Measurements from ENCODE around the gene UBL3. TPM values are rescaled to one million over a fixed set of nuclear protein-coding genes. Genes with fewer than 3 reads are reported as not detected.

UBL3 gene
- total and polyA plus RNA-seq, 3 experiments from 2014 or later = 15.0 to 37.0 (median 15.2) TPM

GRCh38 chr13:29763436-29764180 is 86.8 kb downstream of the UBL3 start:
- no peaks in the 10 kb centered on the region for H3K4me1 ChIP-seq (ENCODE audit: insufficient read depth, low read length)
- H3K36me3 ChIP-seq (ENCODE audit: insufficient read depth, low read length) = no peaks in the 10 kb centered on the region
- ChIA-PET POLR2A (interaction anchor here (0.6 kb wide), 1 partner anchor 814 kb away, joined by 11 read pairs; no protein-coding TSS in a partner anchor), CTCF (interaction anchor here (0.8 to 1.8 kb wide), 5 partner anchors 349 to 369 kb away, joined by 3 to 8 read pairs (median 3); no protein-coding TSS in a partner anchor)
- no peaks in the 10 kb centered on the region for H3K9me3 ChIP-seq (ENCODE audit: low read length)
- H3K4me3 Mint-ChIP-seq = no peak overlapping the region
- H3K27ac ChIP-seq (ENCODE audit: low read depth, low read length) = no peak overlapping the region
- H3K27ac Mint-ChIP-seq = peak overlapping the region in 6 of 8 donors; percentile 6 to 81 (median 74)
- H3K27me3 ChIP-seq (ENCODE audit: insufficient read depth, low read length, poor library complexity, severe bottlenecking) = no peaks in the 10 kb centered on the region
- peaks cover 17 to 31% (median 27%) of the 10 kb centered on the region in 3 donors for H3K4me1 Mint-ChIP-seq
- no peaks in the 10 kb centered on the region for H3K9me3 Mint-ChIP-seq
- no peaks in the 10 kb centered on the region for H3K27me3 Mint-ChIP-seq
- peaks cover 8 to 33% (median 9%) of the 10 kb centered on the region in 3 donors for H3K36me3 Mint-ChIP-seq
- DNase-seq = peak in 1 of 5 donors; percentile 2
- no peak overlapping the region for H3K4me3 ChIP-seq (ENCODE audit: low read length)

- peaks cover 18 to 34% (median 30%) of the 10 kb centered on the region in 3 donors for H3K4me1 Mint-ChIP-seq
- H3K9me3 ChIP-seq (ENCODE audit: low read length) = no peaks in the 10 kb centered on the region
- H3K4me1 ChIP-seq (ENCODE audit: insufficient read depth, low read length) = no peaks in the 10 kb centered on the region
- H3K36me3 Mint-ChIP-seq = peaks cover 5 to 21% (median 8%) of the 10 kb centered on the region in 3 donors
- no peaks in the 10 kb centered on the region for H3K9me3 Mint-ChIP-seq
- CTCF ChIA-PET = interaction anchor here (1.8 kb wide), 2 partner anchors 9 to 353 kb away, joined by 8 to 9 read pairs; no protein-coding TSS in a partner anchor
- H3K36me3 ChIP-seq (ENCODE audit: insufficient read depth, low read length) = no peaks in the 10 kb centered on the region
- no peak overlapping the region for H3K4me3 ChIP-seq (ENCODE audit: low read length)
- no peaks in the 10 kb centered on the region for H3K27me3 ChIP-seq (ENCODE audit: insufficient read depth, low read length, poor library complexity, severe bottlenecking)
- no peaks in the 10 kb centered on the region for H3K27me3 Mint-ChIP-seq
- H3K27ac Mint-ChIP-seq = peak overlapping the region in 1 of 8 donors; percentile 33
- no peak overlapping the region for H3K4me3 Mint-ChIP-seq
- POLR2A ChIA-PET = no interaction called here
- no peak for DNase-seq
- no peak overlapping the region for H3K27ac ChIP-seq (ENCODE audit: low read depth, low read length)
Measured at GRCh38 chr13:29761815-29762214, 88.6 kb downstream of the UBL3 start.

- Mint-ChIP-seq H3K4me3 (no peak overlapping the region), H3K36me3 (peaks cover 4 to 15% (median 8%) of the 10 kb centered on the region in 3 donors), H3K9me3 (no peaks in the 10 kb centered on the region), H3K27ac (peak overlapping the region in 2 of 8 donors; percentile 26 to 31), H3K4me1 (peaks cover 18 to 34% (median 30%) of the 10 kb centered on the region in 3 donors), H3K27me3 (no peaks in the 10 kb centered on the region)
- Histone ChIP-seq H3K9me3 (ENCODE audit: low read length) (no peaks in the 10 kb centered on the region), H3K4me3 (ENCODE audit: low read length) (no peak overlapping the region), H3K27me3 (ENCODE audit: insufficient read depth, low read length, poor library complexity, severe bottlenecking) (no peaks in the 10 kb centered on the region), H3K4me1 (ENCODE audit: insufficient read depth, low read length) (no peaks in the 10 kb centered on the region), H3K27ac (ENCODE audit: low read depth, low read length) (no peak overlapping the region), H3K36me3 (ENCODE audit: insufficient read depth, low read length) (no peaks in the 10 kb centered on the region)
- ChIA-PET CTCF (interaction anchor here (1.8 to 2.2 kb wide), 2 partner anchors 10 to 354 kb away, joined by 6 to 9 read pairs; no protein-coding TSS in a partner anchor), POLR2A (no interaction called here)
- DNase-seq = no peak
Measured at GRCh38 chr13:29761160-29761559, 89.3 kb downstream of the UBL3 start.

GRCh38 chr13:29760544-29760943 is 89.9 kb downstream of the UBL3 start:
- POLR2A ChIA-PET = no interaction called here
- Histone ChIP-seq H3K36me3 (ENCODE audit: insufficient read depth, low read length) (no peaks in the 10 kb centered on the region), H3K4me3 (ENCODE audit: low read length) (no peak overlapping the region), H3K4me1 (ENCODE audit: insufficient read depth, low read length) (no peaks in the 10 kb centered on the region), H3K9me3 (ENCODE audit: low read length) (no peaks in the 10 kb centered on the region), H3K27me3 (ENCODE audit: insufficient read depth, low read length, poor library complexity, severe bottlenecking) (no peaks in the 10 kb centered on the region), H3K27ac (ENCODE audit: low read depth, low read length) (no peak overlapping the region)
- Mint-ChIP-seq H3K27me3 (no peaks in the 10 kb centered on the region), H3K36me3 (peaks cover 4 to 13% (median 8%) of the 10 kb centered on the region in 3 donors), H3K27ac (peak overlapping the region in 1 of 8 donors; percentile 0), H3K9me3 (no peaks in the 10 kb centered on the region), H3K4me3 (no peak overlapping the region), H3K4me1 (peaks cover 18 to 34% (median 30%) of the 10 kb centered on the region in 3 donors)
- DNase-seq = no peak
- CTCF ChIA-PET = interaction anchor here (2.2 kb wide), 1 partner anchor 355 kb away, joined by 6 read pairs; no protein-coding TSS in a partner anchor

- Histone ChIP-seq H3K27me3 (ENCODE audit: insufficient read depth, low read length, poor library complexity, severe bottlenecking) (no peaks in the 10 kb centered on the region), H3K4me1 (ENCODE audit: insufficient read depth, low read length) (no peaks in the 10 kb centered on the region), H3K36me3 (ENCODE audit: insufficient read depth, low read length) (no peaks in the 10 kb centered on the region), H3K27ac (ENCODE audit: low read depth, low read length) (no peak overlapping the region), H3K4me3 (ENCODE audit: low read length) (no peak overlapping the region), H3K9me3 (ENCODE audit: low read length) (no peaks in the 10 kb centered on the region)
- Mint-ChIP-seq H3K4me3 (peak overlapping the region in 6 of 7 donors; percentile 10 to 88 (median 40)), H3K9me3 (no peaks in the 10 kb centered on the region), H3K4me1 (peaks cover 12 to 22% (median 19%) of the 10 kb centered on the region in 3 donors), H3K36me3 (peaks cover under 1 to 8% (median 3%) of the 10 kb centered on the region in 3 donors), H3K27ac (peak overlapping the region; percentile 27 to 90 (median 79)), H3K27me3 (peaks cover 0 to 2% of the 10 kb centered on the region in 2 donors)
- ChIA-PET CTCF (interaction anchor here (1.8 to 2.3 kb wide), 2 partner anchors 356 to 375 kb away, joined by 3 to 6 read pairs; no protein-coding TSS in a partner anchor), POLR2A (no interaction called here)
- peak; percentile 9 to 77 (median 32) for DNase-seq
Measured at GRCh38 chr13:29758531-29759114, 91.8 kb downstream of the UBL3 start.

- H3K4me1 Mint-ChIP-seq = peaks cover 8 to 14% (median 13%) of the 10 kb centered on the region in 3 donors
- no peak overlapping the region for H3K4me3 Mint-ChIP-seq
- peaks cover 0 to 8% (median 0%) of the 10 kb centered on the region in 3 donors for H3K36me3 Mint-ChIP-seq
- Histone ChIP-seq H3K9me3 (ENCODE audit: low read length) (no peaks in the 10 kb centered on the region), H3K4me3 (ENCODE audit: low read length) (no peak overlapping the region), H3K36me3 (ENCODE audit: insufficient read depth, low read length) (no peaks in the 10 kb centered on the region), H3K27me3 (ENCODE audit: insufficient read depth, low read length, poor library complexity, severe bottlenecking) (no peaks in the 10 kb centered on the region), H3K27ac (ENCODE audit: low read depth, low read length) (no peak overlapping the region), H3K4me1 (ENCODE audit: insufficient read depth, low read length) (no peaks in the 10 kb centered on the region)
- ChIA-PET CTCF (interaction anchor here (0.6 to 1.5 kb wide), 2 partner anchors 356 to 358 kb away, joined by 3 to 4 read pairs; no protein-coding TSS in a partner anchor), POLR2A (no interaction called here)
- H3K9me3 Mint-ChIP-seq = no peaks in the 10 kb centered on the region
- no peak overlapping the region for H3K27ac Mint-ChIP-seq
- DNase-seq = no peak
- H3K27me3 Mint-ChIP-seq = peaks cover 2 to 12% of the 10 kb centered on the region in 2 donors
Measured at GRCh38 chr13:29756506-29756905, 93.9 kb downstream of the UBL3 start.

GRCh38 chr13:29754473-29754806 is 96.0 kb downstream of the UBL3 start:
- H3K27ac ChIP-seq (ENCODE audit: low read depth, low read length) = no peak overlapping the region
- Mint-ChIP-seq H3K36me3 (no peaks in the 10 kb centered on the region), H3K4me1 (peaks cover 8 to 11% (median 11%) of the 10 kb centered on the region in 3 donors), H3K4me3 (no peak overlapping the region), H3K9me3 (no peaks in the 10 kb centered on the region), H3K27me3 (peaks cover 6 to 23% of the 10 kb centered on the region in 2 donors), H3K27ac (no peak overlapping the region)
- H3K36me3 ChIP-seq (ENCODE audit: insufficient read depth, low read length) = no peaks in the 10 kb centered on the region
- CTCF ChIA-PET = no interaction called here
- H3K9me3 ChIP-seq (ENCODE audit: low read length) = no peaks in the 10 kb centered on the region
- POLR2A ChIA-PET = no interaction called here
- H3K4me1 ChIP-seq (ENCODE audit: insufficient read depth, low read length) = no peaks in the 10 kb centered on the region
- DNase-seq = no peak
- H3K27me3 ChIP-seq (ENCODE audit: insufficient read depth, low read length, poor library complexity, severe bottlenecking) = no peaks in the 10 kb centered on the region
- H3K4me3 ChIP-seq (ENCODE audit: low read length) = no peak overlapping the region
